Smooth muscle cell (in vitro differentiated cells): ENCODE measurements around the gene EGFL8. TPM values are rescaled to one million over a fixed set of nuclear protein-coding genes. Genes with fewer than 3 reads are reported as not detected.

Experiments
- DNase-seq: peaks from one replicate; lab custom pipeline; 2025; ENCODE audit not compliant: unreplicated experiment; lab: John Stamatoyannopoulos, UW
- H2AFZ ChIP-seq: fragments of 200-600 bp; sonication (generic); 2 replicates; pipeline ENCODE4 v1.6.0; 2016; ENCODE audit warnings: antibody characterized with exemption, low read depth, mild to moderate bottlenecking
- H3F3A ChIP-seq: fragments of 200-600 bp; sonication (generic); 2 replicates; pipeline ENCODE4 v1.6.0; 2017; ENCODE audit warnings: antibody characterized with exemption, low read depth
- H3K27ac ChIP-seq: fragments of 200-600 bp; sonication (generic); 2 replicates; pipeline ENCODE4 v1.5.1; 2016; ENCODE audit warnings: low read depth, mild to moderate bottlenecking
- H3K27me3 ChIP-seq: fragments of 200-600 bp; sonication (generic); 2 replicates; pipeline ENCODE4 v1.6.1; 2016; ENCODE audit warnings: low read depth, mild to moderate bottlenecking
- H3K36me3 ChIP-seq: fragments of 200-600 bp; sonication (generic); 2 replicates; pipeline ENCODE4 v1.5.1; 2016; ENCODE audit warnings: low read depth
- H3K4me1 ChIP-seq: fragments of 200-600 bp; sonication (generic); 2 replicates; pipeline ENCODE4 v1.5.1; 2016; ENCODE audit warnings: low read depth
- H3K4me2 ChIP-seq: fragments of 200-600 bp; sonication (generic); 2 replicates; pipeline ENCODE4 v1.6.0; 2016; ENCODE audit warnings: mild to moderate bottlenecking
- H3K4me3 ChIP-seq: fragments of 200-600 bp; sonication (generic); 2 replicates; pipeline ENCODE4 v1.5.1; 2016; ENCODE audit warnings: mild to moderate bottlenecking
- H3K79me2 ChIP-seq: fragments of 200-600 bp; sonication (generic); 2 replicates; pipeline ENCODE4 v1.6.0; 2016; ENCODE audit warnings: low read depth, mild to moderate bottlenecking
- H3K9ac ChIP-seq: fragments of 200-600 bp; sonication (generic); 2 replicates; pipeline ENCODE4 v1.6.0; 2016; ENCODE audit warnings: low read depth
- H3K9me3 ChIP-seq: fragments of 200-600 bp; sonication (generic); replicated peaks from 2 replicates; pipeline ENCODE4 v1.5.1; 2016; ENCODE audit warnings: low read depth
- H4K20me1 ChIP-seq: fragments of 200-600 bp; sonication (generic); 2 replicates; pipeline ENCODE4 v1.6.0; 2016; ENCODE audit warnings: low read depth
- WGBS: methylation state at CpG from one replicate; pipeline ENCODE4 v1.1.7; 2016; ENCODE audit warnings: low lambda C conversion rate; 5-methylcytosine and 5-hydroxymethylcytosine counted together
- polyA plus RNA-seq: library from polyadenylated mRNA; unstranded; fragments of >200 nt; fragmentation: Nextera tagmentation; extraction: Ambion mirVana; gene quantifications from 2 replicates; pipeline ENCODE4 v1.2.1, GENCODE V29; 2016
- total RNA-seq: library from RNA; depleted of rRNA; stranded (reverse); fragments of >200 nt; gene quantifications from 2 replicates; pipeline ENCODE4 v1.2.3, GENCODE V29; 2014
- TF ChIP-seq, protein P1 (sequence below): fragments of 200-600 bp; sonication (generic); IDR thresholded peaks from 2 replicates; pipeline ENCODE4 v1.5.1; 2017; ENCODE audit warnings: borderline replicate concordance, mild to moderate bottlenecking, antibody characterized with exemption; ENCODE audit not compliant: insufficient read depth, poor library complexity, severe bottlenecking

The EGFL8 gene
- total and polyA plus RNA-seq, 2 experiments from 2014 or later: 4.3 to 5.6 TPM

DNA sequence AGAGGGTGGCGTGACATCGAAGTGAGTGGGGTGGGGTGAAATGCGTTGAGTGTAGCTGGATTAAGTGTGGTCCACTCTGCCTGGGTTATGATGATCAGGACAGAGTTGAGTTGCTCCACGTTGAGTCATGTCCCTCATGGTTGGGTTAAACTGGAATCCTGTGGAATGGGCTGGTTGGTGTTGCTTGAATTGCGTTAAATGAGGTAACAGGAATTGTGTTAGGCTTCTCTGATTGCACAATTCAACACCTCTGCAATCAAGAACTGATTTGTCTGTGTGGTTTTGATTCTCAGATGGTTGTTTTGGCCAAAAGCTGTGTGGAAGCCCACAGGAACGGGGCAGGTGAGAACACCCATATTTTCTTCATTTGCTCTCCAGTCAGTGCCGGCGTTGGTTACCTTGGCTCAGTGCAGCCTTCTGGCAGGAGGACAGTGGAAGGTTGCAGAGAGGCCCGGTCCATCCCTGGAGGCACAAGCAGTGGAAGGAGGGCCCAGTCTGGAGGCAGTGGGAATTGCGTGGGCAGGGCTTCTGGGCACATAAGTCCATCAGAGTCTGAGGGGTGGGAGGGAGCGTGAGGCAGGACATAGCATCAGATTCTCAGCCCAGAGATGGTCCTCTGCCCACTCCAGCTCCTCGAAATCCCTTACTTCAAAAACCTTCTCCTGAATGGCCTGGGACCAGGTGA is 47.8 kb downstream of the EGFL8 start:
- H3K9me3 ChIP-seq: no peaks in the 10 kb centered on the region
- TF ChIP-seq, protein P1, sequence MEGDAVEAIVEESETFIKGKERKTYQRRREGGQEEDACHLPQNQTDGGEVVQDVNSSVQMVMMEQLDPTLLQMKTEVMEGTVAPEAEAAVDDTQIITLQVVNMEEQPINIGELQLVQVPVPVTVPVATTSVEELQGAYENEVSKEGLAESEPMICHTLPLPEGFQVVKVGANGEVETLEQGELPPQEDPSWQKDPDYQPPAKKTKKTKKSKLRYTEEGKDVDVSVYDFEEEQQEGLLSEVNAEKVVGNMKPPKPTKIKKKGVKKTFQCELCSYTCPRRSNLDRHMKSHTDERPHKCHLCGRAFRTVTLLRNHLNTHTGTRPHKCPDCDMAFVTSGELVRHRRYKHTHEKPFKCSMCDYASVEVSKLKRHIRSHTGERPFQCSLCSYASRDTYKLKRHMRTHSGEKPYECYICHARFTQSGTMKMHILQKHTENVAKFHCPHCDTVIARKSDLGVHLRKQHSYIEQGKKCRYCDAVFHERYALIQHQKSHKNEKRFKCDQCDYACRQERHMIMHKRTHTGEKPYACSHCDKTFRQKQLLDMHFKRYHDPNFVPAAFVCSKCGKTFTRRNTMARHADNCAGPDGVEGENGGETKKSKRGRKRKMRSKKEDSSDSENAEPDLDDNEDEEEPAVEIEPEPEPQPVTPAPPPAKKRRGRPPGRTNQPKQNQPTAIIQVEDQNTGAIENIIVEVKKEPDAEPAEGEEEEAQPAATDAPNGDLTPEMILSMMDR: no peak
- H2AFZ ChIP-seq: no peak overlapping the region
- no peaks in the 10 kb centered on the region for H3K79me2 ChIP-seq
- H3K4me2 ChIP-seq: no peak overlapping the region
- H3K4me3 ChIP-seq: no peak overlapping the region
- H3K27ac ChIP-seq: no peak overlapping the region
- no peaks in the 10 kb centered on the region for H3F3A ChIP-seq
- no peaks in the 10 kb centered on the region for H4K20me1 ChIP-seq
- no peak for DNase-seq
- no peaks in the 10 kb centered on the region for H3K36me3 ChIP-seq
- H3K9ac ChIP-seq: no peak overlapping the region
- no peaks in the 10 kb centered on the region for H3K4me1 ChIP-seq
- 84% methylated on average over 12 of the region's 12 CpGs for WGBS
- no peaks in the 10 kb centered on the region for H3K27me3 ChIP-seq

DNA sequence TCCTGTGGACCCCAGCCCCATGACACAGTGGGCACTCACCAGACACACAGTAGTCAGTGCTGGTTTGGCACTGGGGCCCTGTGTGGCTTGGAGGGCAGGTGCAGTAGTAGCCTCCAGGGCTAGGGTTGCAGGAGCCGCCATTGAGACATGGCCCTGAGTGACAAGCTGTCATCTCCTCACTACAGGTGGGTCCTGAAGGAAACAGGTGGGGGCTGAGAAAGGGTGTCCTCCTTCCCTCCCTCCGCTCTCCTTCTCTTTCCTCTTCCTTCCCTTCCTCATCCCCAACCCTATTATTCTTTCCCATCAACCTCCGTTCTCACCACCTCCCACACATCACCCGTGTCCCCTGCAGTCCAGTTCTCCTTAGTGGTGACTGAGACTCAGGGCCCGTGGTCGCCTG is 49.3 kb downstream of the EGFL8 start:
- Histone ChIP-seq H3K27ac (no peak overlapping the region), H3K4me3 (no peak overlapping the region), H3K4me2 (no peak overlapping the region), H3K79me2 (no peaks in the 10 kb centered on the region), H3K27me3 (no peaks in the 10 kb centered on the region), H3K36me3 (no peaks in the 10 kb centered on the region), H3K9me3 (no peaks in the 10 kb centered on the region), H4K20me1 (no peaks in the 10 kb centered on the region), H3F3A (no peaks in the 10 kb centered on the region), H3K4me1 (no peaks in the 10 kb centered on the region), H3K9ac (no peak overlapping the region), H2AFZ (no peak overlapping the region)
- no peak for DNase-seq
- WGBS: 94% methylated on average over 6 of the region's 6 CpGs
- TF ChIP-seq, protein P1: no peak

DNA sequence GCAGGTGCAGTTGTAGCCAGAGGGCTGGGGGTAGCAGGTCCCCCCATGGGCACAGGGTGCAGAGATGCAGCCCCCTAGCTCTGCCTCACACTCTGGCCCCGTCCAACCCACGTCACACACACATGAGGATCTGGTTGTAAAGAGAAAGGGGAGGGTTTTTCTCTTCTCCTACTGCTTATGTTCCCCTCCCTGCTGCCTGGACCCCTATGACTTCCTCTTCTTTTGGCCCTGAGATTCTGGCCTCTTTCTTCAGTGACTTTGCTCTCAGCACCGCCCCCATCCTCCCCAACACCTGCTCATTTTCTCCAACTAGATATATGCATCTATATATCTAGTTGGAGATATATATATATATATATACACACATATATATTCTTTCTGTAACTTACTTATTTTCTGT is 49.7 kb downstream of the EGFL8 start:
- no peak overlapping the region for H3K27ac ChIP-seq
- H2AFZ ChIP-seq: no peak overlapping the region
- no peaks in the 10 kb centered on the region for H3F3A ChIP-seq
- H3K9me3 ChIP-seq: no peaks in the 10 kb centered on the region
- no peak for DNase-seq
- no peaks in the 10 kb centered on the region for H3K79me2 ChIP-seq
- no peaks in the 10 kb centered on the region for H3K36me3 ChIP-seq
- H3K4me3 ChIP-seq: no peak overlapping the region
- no peaks in the 10 kb centered on the region for H4K20me1 ChIP-seq
- H3K4me2 ChIP-seq: no peak overlapping the region
- H3K27me3 ChIP-seq: no peaks in the 10 kb centered on the region
- WGBS: 89% methylated on average over 3 of the region's 3 CpGs
- TF ChIP-seq, protein P1: no peak
- H3K4me1 ChIP-seq: no peaks in the 10 kb centered on the region
- no peak overlapping the region for H3K9ac ChIP-seq

DNA sequence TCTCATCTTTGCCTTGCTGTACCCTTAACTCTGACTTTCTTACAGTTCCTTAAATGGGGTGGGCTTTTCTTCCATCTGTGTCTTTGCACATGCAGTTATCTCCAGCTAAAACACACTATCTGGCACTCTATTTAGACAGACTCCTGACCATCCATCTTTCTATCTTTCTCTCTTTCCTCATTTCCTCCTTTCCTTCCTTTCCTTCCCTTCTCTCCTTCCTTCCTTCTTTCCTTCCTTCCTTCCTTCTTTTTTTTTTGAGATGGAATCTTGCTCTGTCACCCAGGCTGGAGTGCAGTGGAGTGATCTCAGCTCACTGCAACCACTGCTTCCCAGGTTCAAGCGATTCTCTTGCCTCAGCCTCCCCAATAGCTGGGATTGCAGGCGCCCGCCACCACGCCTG is 51.2 kb downstream of the EGFL8 start:
- Histone ChIP-seq H3K27ac (no peak overlapping the region), H2AFZ (no peak overlapping the region), H4K20me1 (no peaks in the 10 kb centered on the region), H3K4me1 (no peaks in the 10 kb centered on the region), H3K79me2 (no peaks in the 10 kb centered on the region), H3K9ac (no peak overlapping the region), H3K4me3 (no peak overlapping the region), H3F3A (no peaks in the 10 kb centered on the region), H3K9me3 (no peaks in the 10 kb centered on the region), H3K36me3 (no peaks in the 10 kb centered on the region), H3K4me2 (no peak overlapping the region), H3K27me3 (no peaks in the 10 kb centered on the region)
- DNase-seq: no peak
- WGBS: 98% methylated on average over 4 of the region's 4 CpGs
- TF ChIP-seq, protein P1: no peak
